Calu3 (cell line): Measurements from ENCODE around the gene SH3RF3. TPM values are rescaled to one million over a fixed set of nuclear protein-coding genes. Genes with fewer than 3 reads are reported as not detected.

Source experiments
- BruUV-seq: library from RNA; stranded (reverse); fragments of 400-500 nt; replicated peaks from 2 replicates; lab custom pipeline; 2021; lab: Mats Ljungman, UMichigan
- CTCF ChIA-PET: fragments of 300-600 bp; sonication (Branson Sonifier 250); formaldehyde crosslinking; loops from one replicate; lab custom pipeline; 2022; ENCODE audit warnings: antibody characterized with exemption; lab: Charles Lee
- DNase-seq: peaks from one replicate; pipeline ENCODE4 v3.0.0; 2022
- H3K27ac Mint-ChIP-seq: one replicate; pipeline ENCODE4 v1.8.0; 2022; ENCODE audit warnings: mixed read lengths; ENCODE audit not compliant: unreplicated experiment
- H3K27me3 Mint-ChIP-seq: one replicate; pipeline ENCODE4 v1.8.0; 2022; ENCODE audit warnings: mixed read lengths; ENCODE audit not compliant: unreplicated experiment
- H3K36me3 Mint-ChIP-seq: one replicate; pipeline ENCODE4 v1.8.0; 2022; ENCODE audit warnings: mild to moderate bottlenecking, moderate library complexity, mixed read lengths; ENCODE audit not compliant: insufficient read depth, unreplicated experiment
- H3K4me1 Mint-ChIP-seq: one replicate; pipeline ENCODE4 v1.8.0; 2022; ENCODE audit warnings: mild to moderate bottlenecking, low read depth, mixed read lengths; ENCODE audit not compliant: unreplicated experiment
- H3K4me3 Mint-ChIP-seq: one replicate; pipeline ENCODE4 v1.8.0; 2022; ENCODE audit warnings: mild to moderate bottlenecking, low read depth, moderate library complexity, mixed read lengths; ENCODE audit not compliant: unreplicated experiment
- H3K9me3 Mint-ChIP-seq: one replicate; pipeline ENCODE4 v1.8.0; 2022; ENCODE audit warnings: low read depth, mixed read lengths; ENCODE audit not compliant: unreplicated experiment
- intact Hi-C: fragments of 100-400 bp; cut with micrococcal nuclease; formaldehyde crosslinking; loops from one replicate; pipeline ENCODE4 v1.10.0; 2022; ENCODE audit not compliant: unreplicated experiment
- total RNA-seq: library from RNA; stranded (reverse); gene quantifications from 2 replicates; pipeline ENCODE4 v1.2.3, GENCODE V29; 2022
- TF ChIP-seq, protein P1 (sequence below): fragments of 200-600 bp; IDR thresholded peaks from one replicate; pipeline ENCODE4 v1.8.0; 2022; ENCODE audit warnings: antibody characterized with exemption; ENCODE audit not compliant: unreplicated experiment

Gene SH3RF3
- total RNA-seq, 1 experiment from 2014 or later = 0.17 TPM

DNA sequence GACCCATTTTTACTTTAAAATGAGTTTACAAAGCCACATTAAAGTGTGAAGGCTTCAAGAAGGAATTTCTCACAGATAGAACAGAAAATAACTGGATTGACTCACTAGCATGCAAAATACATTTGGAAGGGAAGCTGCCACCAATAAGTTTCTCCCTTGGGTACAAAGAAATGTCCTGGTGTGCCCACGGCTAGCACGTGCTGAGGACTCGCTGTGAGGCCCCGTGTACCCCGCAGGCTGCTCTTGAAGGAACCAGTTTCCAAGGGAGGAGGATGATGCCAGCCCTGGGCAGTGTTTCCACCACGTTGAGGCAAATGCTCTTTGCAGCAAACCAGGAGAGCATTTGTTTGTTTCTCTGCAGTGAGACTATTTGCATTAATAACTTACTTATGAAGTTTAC, 207.3 kb downstream of the SH3RF3 start:
- H3K27me3 Mint-ChIP-seq = peaks cover 94% of the 10 kb centered on the region
- DNase-seq = no peak
- TF ChIP-seq, protein P1, sequence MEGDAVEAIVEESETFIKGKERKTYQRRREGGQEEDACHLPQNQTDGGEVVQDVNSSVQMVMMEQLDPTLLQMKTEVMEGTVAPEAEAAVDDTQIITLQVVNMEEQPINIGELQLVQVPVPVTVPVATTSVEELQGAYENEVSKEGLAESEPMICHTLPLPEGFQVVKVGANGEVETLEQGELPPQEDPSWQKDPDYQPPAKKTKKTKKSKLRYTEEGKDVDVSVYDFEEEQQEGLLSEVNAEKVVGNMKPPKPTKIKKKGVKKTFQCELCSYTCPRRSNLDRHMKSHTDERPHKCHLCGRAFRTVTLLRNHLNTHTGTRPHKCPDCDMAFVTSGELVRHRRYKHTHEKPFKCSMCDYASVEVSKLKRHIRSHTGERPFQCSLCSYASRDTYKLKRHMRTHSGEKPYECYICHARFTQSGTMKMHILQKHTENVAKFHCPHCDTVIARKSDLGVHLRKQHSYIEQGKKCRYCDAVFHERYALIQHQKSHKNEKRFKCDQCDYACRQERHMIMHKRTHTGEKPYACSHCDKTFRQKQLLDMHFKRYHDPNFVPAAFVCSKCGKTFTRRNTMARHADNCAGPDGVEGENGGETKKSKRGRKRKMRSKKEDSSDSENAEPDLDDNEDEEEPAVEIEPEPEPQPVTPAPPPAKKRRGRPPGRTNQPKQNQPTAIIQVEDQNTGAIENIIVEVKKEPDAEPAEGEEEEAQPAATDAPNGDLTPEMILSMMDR = no peak
- no peaks in the 10 kb centered on the region for H3K9me3 Mint-ChIP-seq
- H3K27ac Mint-ChIP-seq = no peak overlapping the region
- no peak overlapping the region for H3K4me3 Mint-ChIP-seq
- no peaks in the 10 kb centered on the region for H3K36me3 Mint-ChIP-seq
- BruUV-seq = no TSS peak
- CTCF ChIA-PET = no interaction called here
- intact Hi-C loops = no loop called here
- H3K4me1 Mint-ChIP-seq = no peaks in the 10 kb centered on the region

DNA sequence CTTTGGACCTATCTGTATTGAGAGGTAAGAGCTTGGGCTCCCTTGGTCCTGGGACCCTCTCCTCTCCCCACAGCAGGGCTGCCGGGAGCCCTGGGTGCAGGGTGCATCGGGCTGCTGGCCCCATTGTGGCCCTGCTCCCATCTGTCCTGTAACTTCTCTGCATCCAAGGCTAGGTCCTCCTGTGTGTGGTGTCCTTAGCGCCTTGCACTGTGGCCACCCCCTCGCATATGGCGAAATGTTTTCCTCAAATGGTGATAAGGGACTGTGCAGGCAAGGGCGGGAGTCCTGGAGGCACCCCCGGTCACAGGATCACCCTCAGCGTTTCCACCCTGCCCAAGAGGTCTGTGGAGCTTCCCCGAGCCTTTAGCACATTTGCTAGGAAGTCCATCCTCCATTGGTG, 208.2 kb downstream of the SH3RF3 start:
- H3K4me1 Mint-ChIP-seq = no peaks in the 10 kb centered on the region
- intact Hi-C loops = no loop called here

DNA sequence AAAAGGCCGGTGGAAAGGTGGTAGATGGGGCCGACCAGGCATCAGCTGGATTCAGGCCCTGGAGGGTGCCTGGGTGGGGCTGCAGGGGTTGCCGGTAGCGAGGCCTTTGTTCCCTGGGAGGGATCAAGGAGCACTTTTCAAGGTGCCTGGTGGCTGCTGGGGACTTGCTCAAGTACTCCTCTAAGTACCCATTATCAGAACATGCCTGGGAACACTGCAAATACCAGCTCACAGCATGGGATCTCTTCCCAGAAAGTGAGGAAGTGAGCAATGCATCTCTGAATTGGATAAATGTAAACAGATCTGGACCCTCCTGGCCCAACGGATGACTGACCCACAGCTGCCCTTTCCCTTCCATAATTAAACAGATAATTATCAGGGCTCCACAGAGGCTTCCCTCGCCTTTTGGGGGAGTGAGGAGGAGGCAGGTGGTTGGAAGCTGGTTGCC, 210.5 kb downstream of the SH3RF3 start:
- Mint-ChIP-seq H3K4me3 (no peak overlapping the region), H3K36me3 (no peaks in the 10 kb centered on the region), H3K27ac (no peak overlapping the region), H3K4me1 (no peaks in the 10 kb centered on the region), H3K9me3 (no peaks in the 10 kb centered on the region), H3K27me3 (peaks cover 100% of the 10 kb centered on the region)
- no TSS peak for BruUV-seq
- no peak for DNase-seq
- intact Hi-C loops = no loop called here
- CTCF ChIA-PET = no interaction called here
- TF ChIP-seq, protein P1 = no peak

More for the DNA sequence above, 208.2 kb downstream of the SH3RF3 start:
- TF ChIP-seq, protein P1 = no peak
- no peaks in the 10 kb centered on the region for H3K9me3 Mint-ChIP-seq
- no peaks in the 10 kb centered on the region for H3K36me3 Mint-ChIP-seq
- DNase-seq = no peak
- CTCF ChIA-PET = no interaction called here
- peaks cover 94% of the 10 kb centered on the region for H3K27me3 Mint-ChIP-seq
- no TSS peak for BruUV-seq
- H3K4me3 Mint-ChIP-seq = no peak overlapping the region
- no peak overlapping the region for H3K27ac Mint-ChIP-seq

DNA sequence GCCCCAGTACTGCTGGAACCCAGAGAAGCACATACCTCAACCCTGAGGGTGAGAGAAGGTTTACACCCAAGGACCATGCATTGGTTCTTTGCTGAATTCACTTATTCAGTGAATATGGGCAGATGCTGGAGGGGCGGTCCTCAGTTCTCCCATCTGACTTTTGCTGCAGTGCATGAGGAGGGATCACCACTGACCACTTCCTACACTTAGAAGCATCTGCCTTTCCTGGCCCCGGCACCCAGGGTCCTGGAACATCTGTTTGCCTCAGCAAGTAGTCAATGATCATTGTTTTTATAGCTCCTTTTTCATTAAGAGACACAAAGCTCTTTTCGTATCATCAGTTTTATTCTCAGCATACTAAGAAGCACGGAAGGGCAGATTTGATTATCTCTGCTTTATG, 211.4 kb downstream of the SH3RF3 start:
- H3K4me3 Mint-ChIP-seq = no peak overlapping the region
- no peaks in the 10 kb centered on the region for H3K4me1 Mint-ChIP-seq
- TF ChIP-seq, protein P1 = no peak
- no peak overlapping the region for H3K27ac Mint-ChIP-seq
- no peaks in the 10 kb centered on the region for H3K9me3 Mint-ChIP-seq
- no TSS peak for BruUV-seq
- DNase-seq = no peak
- H3K27me3 Mint-ChIP-seq = peaks cover 100% of the 10 kb centered on the region
- CTCF ChIA-PET = no interaction called here
- H3K36me3 Mint-ChIP-seq = no peaks in the 10 kb centered on the region
- intact Hi-C loops = no loop called here
